OCI-M2 (cell line): ENCODE measurements around the gene IGSF8.
A peak's percentile ranks its signal among the peaks of the same experiment; 100 is the strongest.
"Not testable (repeated sequence)": the region's sequence is repeated elsewhere in the genome, so short reads cannot be mapped to it uniquely, and the experiment has no call there.

ENCODE experiments used
- DNase-seq: peaks from one replicate; lab custom pipeline; 2025; ENCODE audit not compliant: unreplicated experiment; lab: John Stamatoyannopoulos, UW

The IGSF8 gene

DNA sequence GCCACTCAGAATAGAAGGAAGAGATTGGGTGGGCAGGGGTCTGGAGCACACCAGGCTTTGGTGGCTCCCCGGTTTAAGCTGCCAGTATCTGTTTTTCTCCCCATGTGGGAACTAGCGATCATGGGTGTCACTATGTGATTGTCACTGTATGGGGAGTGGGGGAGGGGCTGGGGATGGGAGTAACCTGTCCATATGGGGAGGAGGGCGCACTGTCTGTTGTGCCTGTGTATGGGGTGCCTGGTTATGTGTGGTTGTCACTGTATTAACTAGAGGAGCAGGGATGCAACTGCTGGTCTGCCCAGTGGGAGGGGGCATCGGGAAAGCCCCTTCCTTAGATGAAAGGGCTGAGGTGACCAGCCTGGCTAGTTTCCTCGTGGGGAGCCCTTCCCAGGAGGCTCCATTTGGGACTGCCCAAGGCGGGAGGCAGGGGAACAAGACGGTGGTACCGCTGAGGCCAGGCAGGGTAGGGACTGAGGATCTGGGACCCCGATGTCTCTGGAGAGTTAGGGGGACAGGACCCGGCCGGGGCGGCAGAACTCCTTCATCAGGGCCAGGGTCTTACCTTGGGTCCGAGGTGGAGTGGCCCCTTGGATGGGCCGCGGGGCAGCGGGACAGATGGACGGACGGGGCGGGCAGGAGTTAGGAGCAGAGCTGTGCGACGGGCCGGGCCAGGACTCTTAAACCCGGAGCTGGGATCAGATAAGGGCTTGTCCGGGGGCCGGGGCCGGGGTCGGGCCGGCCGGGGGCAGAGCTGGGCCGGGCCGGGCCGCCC is 28.8 kb downstream of the IGSF8 start, which contains the start of gene KCNJ10:
Gene KCNJ10 (minus strand): TSS at position 701 of the 772 bp plus-strand sequence. CDS start 27,628 bp downstream, outside the sequence.
- DNase-seq = no peak

DNA sequence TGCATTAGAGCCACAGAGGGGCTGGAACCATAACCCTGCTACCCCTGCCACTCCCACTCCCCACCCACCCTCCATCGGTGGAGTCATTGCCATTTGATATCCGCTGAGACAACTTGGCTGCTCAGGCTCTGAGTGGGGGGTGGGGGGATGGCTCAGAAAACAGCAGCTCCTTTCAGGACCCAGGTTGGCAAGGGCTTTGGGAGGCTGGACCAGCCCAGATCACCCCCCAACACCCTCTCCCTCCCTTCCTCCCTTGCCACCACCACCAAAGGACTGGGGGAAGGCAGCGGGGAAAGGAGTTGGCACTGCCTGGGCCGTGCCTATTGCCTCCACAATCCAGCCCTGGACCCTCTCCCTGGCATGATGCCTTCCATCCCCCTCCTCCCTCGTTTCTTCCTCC is 30.2 kb downstream of the IGSF8 start:
- no peak for DNase-seq

DNA sequence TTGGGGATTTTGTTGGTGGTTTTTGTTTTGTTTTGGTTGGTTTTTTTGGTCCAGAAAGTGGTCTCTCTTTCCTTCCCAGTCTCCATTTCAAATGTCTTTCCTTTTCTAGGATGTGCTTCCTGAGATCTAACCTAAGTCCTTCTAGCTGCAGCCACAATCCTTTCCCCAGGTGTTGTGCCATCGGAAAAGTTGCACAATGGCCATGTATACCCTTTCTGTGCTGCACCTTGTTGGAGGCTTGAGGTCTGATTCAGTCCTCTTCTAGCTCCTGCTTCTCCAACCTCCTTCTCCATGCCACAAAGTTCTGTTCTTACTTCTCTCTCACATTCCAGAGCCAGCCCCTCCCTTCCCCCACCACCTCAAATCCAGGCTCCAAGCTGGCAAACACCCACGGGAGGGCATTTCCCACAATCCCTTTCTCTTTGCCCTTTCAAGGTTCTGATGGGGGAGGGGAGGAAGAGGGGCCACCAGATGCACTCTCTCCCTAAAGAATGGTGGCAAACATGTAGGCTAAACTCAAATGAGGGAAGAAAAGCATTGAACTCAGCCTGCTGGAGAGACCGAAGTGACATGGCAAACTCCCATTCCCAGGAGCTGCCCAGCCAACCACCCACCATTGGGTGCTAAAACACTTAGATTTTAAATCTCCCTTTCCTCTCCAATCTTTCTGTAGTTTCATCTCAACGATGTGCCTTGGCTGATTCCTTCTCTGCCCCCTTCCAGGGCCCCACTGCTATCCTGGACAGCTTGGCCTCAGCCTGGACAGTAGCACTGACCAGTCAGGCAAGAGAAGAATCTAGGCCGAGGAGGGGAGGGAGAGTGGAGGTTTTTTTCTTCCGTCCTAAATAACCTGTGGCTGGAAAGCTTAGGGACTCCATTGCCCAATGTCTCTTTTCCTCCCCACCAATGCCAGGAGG is 31.3 kb downstream of the IGSF8 start:
- DNase-seq = no peak

GRCh38 chr1:160064746-160065145 is 33.7 kb downstream of the IGSF8 start:
- DNase-seq = no peak

DNA sequence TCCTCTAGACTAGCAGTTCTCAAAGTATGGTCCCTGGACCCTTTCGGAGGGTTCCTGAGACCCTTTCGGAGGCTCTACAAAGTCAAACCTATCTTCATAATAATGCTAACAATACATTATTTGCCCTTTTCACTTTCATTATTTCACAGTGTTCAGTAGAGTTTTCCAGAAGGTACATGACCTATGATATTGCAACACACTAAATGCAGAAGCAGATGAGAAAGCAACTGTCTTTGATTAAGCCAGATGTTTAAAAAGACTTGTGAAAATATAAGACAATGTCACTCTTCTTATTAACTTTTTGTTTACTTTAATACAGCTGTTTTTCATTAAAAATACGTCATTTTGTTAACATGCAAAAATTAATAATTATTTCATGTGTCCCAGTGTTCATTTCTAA is 34.3 kb downstream of the IGSF8 start:
- no peak for DNase-seq

GRCh38 chr1:160063176-160063575 is 35.2 kb downstream of the IGSF8 start:
- DNase-seq = no peak

DNA sequence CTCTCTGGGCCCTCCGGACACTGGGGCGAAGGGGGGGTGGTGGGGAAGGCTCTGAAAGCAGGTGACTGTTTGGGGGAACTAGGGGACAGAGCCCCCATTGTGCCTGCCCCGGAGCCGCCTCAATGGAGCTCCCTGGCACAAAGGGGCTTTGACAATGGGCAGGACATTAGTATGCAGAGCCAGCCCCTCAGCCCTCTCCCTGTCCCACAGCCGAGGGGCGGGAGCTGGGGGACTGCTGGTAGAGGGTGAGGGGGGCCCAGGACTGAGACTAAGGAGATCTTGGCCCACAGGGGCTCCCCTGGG is 36.2 kb downstream of the IGSF8 start:
- no peak for DNase-seq

- DNase-seq = no peak
Observed at GRCh38 chr1:160061369-160062229, 36.8 kb downstream of the IGSF8 start.

GRCh38 chr1:160058087-160058486 is 40.3 kb downstream of the IGSF8 start:
- no peak for DNase-seq

GRCh38 chr1:160056648-160057169 is 41.7 kb downstream of the IGSF8 start:
- DNase-seq = no peak

DNA sequence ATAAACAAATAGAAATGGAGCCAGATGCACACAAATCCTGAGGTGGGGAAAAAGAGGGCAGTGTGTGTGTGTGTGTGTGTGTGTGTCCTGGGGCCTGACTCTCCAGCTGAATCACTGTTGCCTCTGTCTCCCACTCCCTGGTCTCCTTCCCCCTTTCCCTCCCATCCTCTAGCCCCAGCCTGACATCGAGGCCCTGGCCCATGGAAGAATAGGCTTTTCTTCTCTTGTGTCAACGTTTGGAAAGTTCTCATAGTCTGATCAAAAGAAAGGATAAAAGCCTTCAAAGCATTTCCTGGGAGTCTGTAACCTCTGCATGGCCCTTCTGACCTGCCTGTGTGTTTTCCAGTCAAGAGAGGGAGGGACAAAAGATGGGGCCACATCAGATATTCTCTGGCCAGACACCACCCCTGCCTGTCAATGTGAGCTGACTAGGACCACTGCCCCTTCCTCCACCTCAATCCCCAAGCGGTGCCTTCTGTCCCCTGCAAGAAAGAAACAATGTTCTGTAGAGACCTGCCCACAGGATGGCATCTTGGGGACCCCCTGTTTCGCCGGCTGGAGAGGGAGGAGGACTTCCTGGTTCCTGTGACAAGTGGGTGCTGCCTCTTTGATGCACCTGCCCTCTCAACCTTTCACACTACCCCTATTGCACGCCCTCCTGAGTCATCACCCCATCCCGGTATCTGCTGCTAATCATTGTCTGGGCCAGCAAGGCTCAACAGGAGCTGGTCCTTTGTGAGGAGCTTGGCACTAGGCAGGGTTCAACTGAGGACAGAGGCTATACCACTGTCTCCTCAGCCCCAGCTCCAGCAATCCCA is 44.7 kb downstream of the IGSF8 start:
- no peak for DNase-seq

GRCh38 chr1:160052936-160053335 is 45.5 kb downstream of the IGSF8 start:
- DNase-seq = no peak

DNA sequence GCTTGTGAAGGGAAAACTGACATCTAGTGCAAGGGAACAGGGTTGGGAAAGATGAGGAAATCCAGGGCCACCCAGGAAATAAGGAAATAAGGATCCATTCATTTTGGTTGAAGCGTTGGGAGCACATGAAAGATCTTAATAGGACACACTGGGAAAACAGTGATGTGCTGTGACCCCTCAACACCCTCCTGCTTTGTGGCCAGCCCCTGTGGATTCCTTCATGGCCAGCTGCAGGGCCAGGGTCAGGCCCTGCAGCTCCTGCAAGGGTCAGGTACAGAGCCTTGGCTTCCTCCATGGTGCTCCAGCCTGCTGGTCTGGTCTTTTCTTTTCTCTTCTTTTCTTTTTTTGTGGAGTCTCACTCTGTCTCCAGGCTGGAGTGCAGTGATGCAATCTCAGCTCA is 47.8 kb downstream of the IGSF8 start:
- no peak for DNase-seq

DNA sequence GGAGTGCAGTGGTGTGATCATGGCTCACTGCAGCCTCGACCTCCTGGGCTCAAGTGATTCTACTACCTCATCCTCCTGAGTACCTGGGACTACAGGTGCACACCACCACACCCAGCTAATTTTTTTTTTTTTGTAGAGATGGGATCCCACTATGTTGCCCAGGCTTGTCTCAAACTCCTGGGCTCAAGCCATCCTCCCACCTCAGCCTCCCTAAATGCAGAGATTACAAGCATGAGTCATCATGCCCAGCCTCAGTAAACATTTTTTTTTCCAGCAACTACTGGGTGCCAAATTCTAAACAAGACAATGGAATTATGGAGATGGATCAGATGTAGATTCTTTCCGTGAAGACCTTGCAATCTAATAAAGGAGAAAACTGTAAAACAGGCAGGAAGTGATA is 48.2 kb downstream of the IGSF8 start:
- DNase-seq = not testable (repeated sequence)

GRCh38 chr1:160049101-160049500 is 49.3 kb downstream of the IGSF8 start:
- DNase-seq = no peak

- DNase-seq = no peak
Observed at GRCh38 chr1:160048335-160048734, 50.1 kb downstream of the IGSF8 start.

DNA sequence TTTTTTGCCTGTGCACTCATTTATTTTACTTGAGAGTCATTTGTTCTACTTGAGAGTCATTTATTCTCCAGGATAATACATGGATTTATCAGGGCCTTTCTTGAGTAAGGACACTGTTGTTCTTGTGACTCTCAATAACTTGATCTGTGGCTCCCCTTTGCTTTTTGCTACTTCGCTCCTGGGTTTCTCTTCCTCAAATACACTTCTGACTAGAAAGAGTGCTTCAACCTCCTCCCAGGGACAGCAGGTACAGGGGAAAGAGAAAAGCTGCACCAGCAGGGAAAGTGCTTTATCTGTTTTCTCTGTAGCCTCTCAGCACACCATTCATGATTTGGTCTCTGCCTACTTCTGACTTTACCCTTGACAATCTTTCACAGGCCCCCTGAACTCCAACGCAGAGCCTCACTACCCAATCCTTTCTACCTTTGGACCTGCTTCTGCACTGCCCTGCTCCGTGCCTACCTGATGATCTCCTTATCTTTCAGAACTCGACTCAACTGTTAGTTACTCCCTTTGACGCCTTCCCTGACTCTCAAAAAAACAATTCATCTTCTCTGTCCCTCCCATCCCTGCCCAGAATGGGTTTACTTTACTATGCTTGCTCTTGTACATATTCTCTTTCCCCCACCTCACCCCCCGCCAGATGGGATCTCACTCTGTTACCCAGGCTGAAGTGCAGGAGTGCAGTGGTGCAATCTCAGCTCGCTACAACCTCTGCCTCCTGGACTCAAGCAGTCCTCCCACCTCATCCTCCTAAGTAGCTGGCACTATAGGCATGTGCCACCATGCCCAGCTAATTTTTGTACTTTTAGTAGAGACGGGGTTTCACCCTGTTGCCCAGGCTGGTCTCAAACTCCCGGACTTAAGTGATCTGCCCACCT is 51.1 kb downstream of the IGSF8 start:
- DNase-seq = no peak

DNA sequence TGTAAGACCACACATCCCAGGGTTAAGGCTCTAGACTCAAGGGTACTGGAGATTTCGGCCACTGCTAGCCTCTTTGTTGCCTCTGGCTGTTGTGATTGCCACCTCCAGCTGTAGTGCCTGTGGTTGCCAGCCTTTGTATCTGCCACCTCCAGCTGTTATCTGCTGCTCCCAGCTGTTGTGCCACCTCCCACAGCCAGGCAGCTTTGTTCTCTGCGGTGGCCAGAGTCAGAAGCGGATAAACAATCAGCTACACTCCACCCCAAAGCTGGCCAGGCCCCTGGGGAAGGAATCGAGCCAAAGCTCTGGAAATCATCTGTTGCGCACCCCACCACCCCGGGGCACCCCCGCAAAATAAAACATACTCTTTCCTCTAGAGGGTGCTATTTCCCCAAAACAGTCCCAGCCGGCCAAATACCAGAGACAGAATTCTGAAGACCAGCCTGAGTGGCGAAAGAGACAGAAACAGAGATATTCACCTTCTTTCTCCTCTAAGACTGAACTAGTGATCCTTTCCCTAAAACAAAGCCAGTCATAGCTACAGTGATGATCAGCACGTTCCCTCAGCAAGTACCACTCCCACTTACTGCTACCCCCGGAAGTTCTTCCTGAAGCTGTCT is 51.8 kb downstream of the IGSF8 start:
- DNase-seq = peak; percentile 73

DNA sequence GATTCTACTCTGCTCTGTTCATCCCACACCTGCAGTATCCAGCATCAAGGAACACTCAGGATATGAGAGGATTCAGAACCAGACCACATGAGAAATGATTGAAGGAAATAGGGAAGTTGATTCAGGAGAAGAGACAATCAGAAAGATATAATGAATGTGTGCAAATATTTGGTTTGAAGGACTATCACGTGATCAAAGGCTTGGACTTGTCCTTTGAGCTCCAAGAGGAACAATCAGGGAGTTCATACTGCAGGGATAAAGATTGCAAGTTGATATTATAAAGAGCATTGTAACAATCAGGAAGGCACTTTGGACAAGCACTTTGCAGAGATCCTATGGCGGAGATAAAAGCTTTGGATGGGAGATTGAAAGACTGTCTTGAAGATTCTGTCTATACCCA is 52.8 kb downstream of the IGSF8 start:
- DNase-seq = no peak
